GM12878 (cell line): ENCODE results near the gene SNX3.

Experiments used
- ATF3 ChIP-seq: IDR thresholded peaks from 2 replicates; pipeline ENCODE4 v1.6.1; 2011; ENCODE audit warnings: low read depth, mild to moderate bottlenecking, low read length, moderate library complexity, borderline replicate concordance; ENCODE audit errors: extremely low read depth
- CREM ChIP-seq: IDR thresholded peaks from 2 replicates; pipeline ENCODE4 v1.6.1; 2014; ENCODE audit warnings: antibody characterized with exemption, low read depth
- CTCF ChIP-seq, 3 experiments: IDR thresholded peaks in 2 of 3; conservative IDR thresholded peaks in 1 of 3; 2 replicates each; pipeline ENCODE4 v1.5.1; 2011; ENCODE audit warnings: low read depth in 3 of 3, low read length in 3 of 3, mild to moderate bottlenecking in 3 of 3, control low read depth in 2 of 3, moderate library complexity in 2 of 3, inconsistent platforms in 1 of 3, mixed read lengths in 1 of 3; ENCODE audit not compliant: control insufficient read depth in 2 of 3, insufficient read depth in 1 of 3; ENCODE audit errors: extremely low read depth in 1 of 3
- EZH2 ChIP-seq: IDR thresholded peaks from 2 replicates; pipeline ENCODE4 v1.6.1; 2012; ENCODE audit warnings: low read depth, mild to moderate bottlenecking, control low read depth, inconsistent platforms, low read length, borderline replicate concordance; ENCODE audit not compliant: control insufficient read depth
- HDAC6 ChIP-seq: fragments of 200-600 bp; sonication (generic); IDR thresholded peaks from one replicate; pipeline ENCODE4 v1.8.0; 2017; ENCODE audit warnings: antibody characterized with exemption; ENCODE audit not compliant: unreplicated experiment
- PBX3 ChIP-seq: IDR thresholded peaks from 2 replicates; pipeline ENCODE4 v1.6.1; 2011; ENCODE audit warnings: mild to moderate bottlenecking, low read depth, low read length, moderate library complexity; ENCODE audit not compliant: insufficient replicate concordance
- POLR2AphosphoS5 ChIP-seq: IDR thresholded peaks from 2 replicates; pipeline ENCODE4 v1.6.1; 2011; ENCODE audit warnings: mild to moderate bottlenecking, low read length, inconsistent platforms
- RELA ChIP-seq: fragments of 450-650 bp; IDR thresholded peaks from 2 replicates; pipeline ENCODE4 v1.8.0; 2014; ENCODE audit warnings: borderline replicate concordance; ENCODE audit not compliant: partially characterized antibody
- RFX5 ChIP-seq: IDR thresholded peaks from 2 replicates; pipeline ENCODE4 v1.6.1; 2011; ENCODE audit warnings: low read depth, low read length, improper control_type of control experiment
- USF1 ChIP-seq: IDR thresholded peaks from 2 replicates; pipeline ENCODE4 v1.6.1; 2011; ENCODE audit warnings: borderline replicate concordance, low read depth, mild to moderate bottlenecking, moderate library complexity, mixed read lengths, low read length; ENCODE audit not compliant: insufficient read depth; ENCODE audit errors: extremely low read length
- ZSCAN29 ChIP-seq: fragments of 450-650 bp; IDR thresholded peaks from 2 replicates; pipeline ENCODE4 v1.6.1; 2017; ENCODE audit warnings: mild to moderate bottlenecking, moderate library complexity

- no peak for TF ChIP-seq CTCF (IDR thresholded peaks at IDR 0.05 in 2 of 3, conservative IDR thresholded peaks at IDR 0.05 in 1 of 3; ENCODE audit: control insufficient read depth in 2 of 3, extremely low read depth in 1 of 3, insufficient read depth in 1 of 3, low read depth in 3 of 3, low read length in 3 of 3)
- TF ChIP-seq RELA, result no peak
- TF ChIP-seq RFX5, result no peak
- no peak for TF ChIP-seq EZH2
- no peak for TF ChIP-seq ATF3
- TF ChIP-seq POLR2AphosphoS5, result no peak
- no peak for TF ChIP-seq PBX3
- TF ChIP-seq CREM, result no peak
- no peak for TF ChIP-seq ZSCAN29
- no peak for TF ChIP-seq USF1
- no peak for TF ChIP-seq HDAC6
Observed at GRCh38 chr6:108285381-108285780, 24.5 kb upstream of the SNX3 start.
